Small intestine (tissue), 16 donors: ENCODE measurements around the gene ZNF141. TPM values are rescaled to one million over a fixed set of nuclear protein-coding genes. Genes with fewer than 3 reads are reported as not detected.
"Not testable (repeated sequence)": the region's sequence is repeated elsewhere in the genome, so short reads cannot be mapped to it uniquely, and the experiment has no call there.

ENCODE experiments used
- DNase-seq, 2 donors: peaks; one replicate each; pipeline versions ENCODE4 v3.0.0 to v3.0.0-alpha.2; 2013
- FAIRE-seq: peaks from 2 replicates; lab custom pipeline; 2012; peaks lifted over from hg19 to GRCh38; lab: Jason Lieb, UNC
- H3K27ac ChIP-seq, 3 donors: one replicate each; pipeline ENCODE4 v1.5.1; 2013; ENCODE audit warnings: low read length in 2 of 3, mild to moderate bottlenecking in 2 of 3, control low read depth in 1 of 3, inconsistent platforms in 1 of 3, low read depth in 1 of 3, moderate library complexity in 1 of 3
- H3K27me3 ChIP-seq, 3 donors: one replicate each; pipeline ENCODE4 v1.6.1; 2013; ENCODE audit warnings: low read length in 3 of 3, inconsistent platforms in 1 of 3; ENCODE audit not compliant: control insufficient read depth in 3 of 3, insufficient read depth in 3 of 3
- H3K36me3 ChIP-seq, 3 donors: one replicate each; pipeline ENCODE4 v1.6.1; 2013; ENCODE audit warnings: low read length in 3 of 3, inconsistent platforms in 1 of 3, low read depth in 1 of 3, mild to moderate bottlenecking in 1 of 3, moderate library complexity in 1 of 3; ENCODE audit not compliant: control insufficient read depth in 3 of 3, insufficient read depth in 2 of 3
- H3K4me1 ChIP-seq, 3 donors: one replicate each; pipeline ENCODE4 v1.6.1; 2013; ENCODE audit warnings: low read length in 2 of 3, inconsistent platforms in 1 of 3, low read depth in 1 of 3, mild to moderate bottlenecking in 1 of 3, moderate library complexity in 1 of 3; ENCODE audit not compliant: control insufficient read depth in 3 of 3, insufficient read depth in 2 of 3
- H3K4me3 ChIP-seq, 3 donors: one replicate each; pipeline ENCODE4 v1.5.1; 2013; ENCODE audit warnings: low read length in 3 of 3, control low read depth in 1 of 3, inconsistent platforms in 1 of 3, low read depth in 1 of 3, mild to moderate bottlenecking in 1 of 3, moderate library complexity in 1 of 3
- H3K9me3 ChIP-seq, 2 donors: one replicate each; pipeline ENCODE4 v1.6.1; 2013; ENCODE audit warnings: low read depth in 1 of 2, low read length in 1 of 2; ENCODE audit not compliant: control insufficient read depth in 2 of 2, insufficient read depth in 1 of 2
- WGBS, 3 donors: extraction: QIAGEN DNeasy Blood & Tissue Kit; methylation state at CpG; one replicate each; pipeline ENCODE4 v1.1.7; 2013; 5-methylcytosine and 5-hydroxymethylcytosine counted together
- long read RNA-seq, 10 donors: transcript quantifications; one replicate each; lab custom pipeline, GENCODE V29; 2026
- polyA plus RNA-seq, 4 donors: library from polyadenylated mRNA; stranded (reverse) in 3 of 4; unstranded in 1 of 4; fragments of 200-250 nt in 3 of 4; fragments of 120-200 nt in 1 of 4; gene quantifications; one replicate each; pipeline versions ENCODE4 v1.2.1 to v1.2.3, GENCODE V29; 2013
- donor health status: healthy with polysubstance abuse.
- donor health status: control.
- donor health status: control.
- donor health status: Bipolar disorder and iron deficiency.
- donor health status: healthy.

Gene ZNF141
- 10 to 100 TPM in 1 of 4 donors, 1 to 10 TPM in 3; 1.9 to 26.7 (median 3.6) TPM for polyA plus RNA-seq
- long read RNA-seq, donor 1 = 0 reads
- long read RNA-seq, donor 2, partial matches to known transcripts = 0 of 2 reads
- long read RNA-seq, donor 2, other reads (novel, unspliced or antisense) = 0 of 2 reads
- long read RNA-seq, donor 3, transcript ZNF141-201 (4 exons, 2,970 nt) = major isoform, 7 of 13 reads
- long read RNA-seq, donor 3, partial matches to known transcripts = 6 of 13 reads
- long read RNA-seq, donor 3, other reads (novel, unspliced or antisense) = 0 of 13 reads
- long read RNA-seq, donor 4, partial matches to known transcripts = 0 of 1 reads
- long read RNA-seq, donor 4, other reads (novel, unspliced or antisense) = 0 of 1 reads
- long read RNA-seq, donor 5, partial matches to known transcripts = 0 of 1 reads
- long read RNA-seq, donor 5, other reads (novel, unspliced or antisense) = 0 of 1 reads
- long read RNA-seq, donor 6, partial matches to known transcripts = 0 of 4 reads
- long read RNA-seq, donor 6, other reads (novel, unspliced or antisense) = 0 of 4 reads
- long read RNA-seq, donor 7 = 0 reads
- long read RNA-seq, donor 8, partial matches to known transcripts = 0 of 1 reads
- long read RNA-seq, donor 8, other reads (novel, unspliced or antisense) = 0 of 1 reads
- long read RNA-seq, donor 9, partial matches to known transcripts = 0 of 2 reads
- long read RNA-seq, donor 9, other reads (novel, unspliced or antisense) = 0 of 2 reads
- long read RNA-seq, donor 10, partial matches to known transcripts = 0 of 4 reads
- long read RNA-seq, donor 10, other reads (novel, unspliced or antisense) = 0 of 4 reads

GRCh38 chr4:337143-337931, at the start of gene ZNF141:
TSS of gene ZNF141 (plus strand) at chr4:337814. CDS start at chr4:337984, 170 bp downstream.
- Histone ChIP-seq H3K27me3 (no peaks in the 10 kb centered on the region), H3K36me3 (peaks cover 0 to 6% (median 3%) of the 10 kb centered on the region in 3 donors), H3K9me3 (peaks cover 0 to 28% of the 10 kb centered on the region in 2 donors), H3K4me1 (peaks cover 0 to 7% (median 2%) of the 10 kb centered on the region in 3 donors), H3K4me3 (peak within 1 kb of the TSS; percentile 71 to 90 (median 87)), H3K27ac (peak within 1 kb of the TSS; percentile 84 to 97 (median 93))
- 0 to 1% (median 0%) methylated on average over 56 to 59 of the region's 59 CpGs for WGBS, 3 donors
- peak; percentile 98 to 99 for DNase-seq
- no peak for FAIRE-seq

- DNase-seq = no peak
- Histone ChIP-seq H3K4me3 (no peak overlapping the region), H3K9me3 (peaks cover 0 to 27% of the 10 kb centered on the region in 2 donors), H3K27me3 (no peaks in the 10 kb centered on the region), H3K27ac (no peak overlapping the region), H3K36me3 (no peaks in the 10 kb centered on the region), H3K4me1 (no peaks in the 10 kb centered on the region)
- no peak for FAIRE-seq
- 73 to 92% (median 82%) methylated on average over 2 of the region's 2 CpGs for WGBS, 3 donors
These were observed 48.7 kb upstream of the ZNF141 start for GRCh38 chr4:288891-289290.

- Histone ChIP-seq H3K36me3 (no peaks in the 10 kb centered on the region), H3K9me3 (peaks cover 0 to 31% of the 10 kb centered on the region in 2 donors), H3K4me1 (no peaks in the 10 kb centered on the region), H3K27me3 (no peaks in the 10 kb centered on the region), H3K27ac (no peak overlapping the region), H3K4me3 (no peak overlapping the region)
- WGBS, 3 donors = 93 to 97% (median 96%) methylated on average over 3 of the region's 3 CpGs
- no peak for FAIRE-seq
- DNase-seq = no peak
These were observed 42.9 kb upstream of the ZNF141 start for GRCh38 chr4:294732-295131.

GRCh38 chr4:302381-302780, 35.2 kb upstream of the ZNF141 start:
- Histone ChIP-seq H3K9me3 (peaks cover 0 to 24% of the 10 kb centered on the region in 2 donors), H3K27ac (no peak overlapping the region), H3K4me1 (no peaks in the 10 kb centered on the region), H3K36me3 (no peaks in the 10 kb centered on the region), H3K27me3 (peaks cover 0 to 19% (median 3%) of the 10 kb centered on the region in 3 donors), H3K4me3 (no peak overlapping the region)
- FAIRE-seq (no peak), DNase-seq (no peak)
- WGBS, 3 donors = 91 to 98% (median 95%) methylated on average over 4 of the region's 4 CpGs

GRCh38 chr4:304516-304915, 33.1 kb upstream of the ZNF141 start:
- not testable (repeated sequence) for DNase-seq, H3K4me1 ChIP-seq, H3K36me3 ChIP-seq, FAIRE-seq, H3K27ac ChIP-seq
- peak overlapping the region in 1 of 3 donors; percentile 55 for H3K4me3 ChIP-seq
- 20 to 43% (median 38%) methylated on average over 19 to 20 of the region's 20 CpGs for WGBS, 3 donors
- peaks cover 0 to 19% (median 3%) of the 10 kb centered on the region in 3 donors for H3K27me3 ChIP-seq
- H3K9me3 ChIP-seq = peaks cover 0 to 16% of the 10 kb centered on the region in 2 donors

- WGBS, 3 donors = 11 to 33% (median 26%) methylated on average over 46 to 53 of the region's 53 CpGs
- Histone ChIP-seq H3K9me3 (peaks cover 0 to 11% of the 10 kb centered on the region in 2 donors), H3K27ac (no peak within 1 kb of the TSS), H3K27me3 (peaks cover 0 to 19% (median 3%) of the 10 kb centered on the region in 3 donors), H3K36me3 (no peaks in the 10 kb centered on the region), H3K4me3 (peak within 1 kb of the TSS in 1 of 3 donors; percentile 55), H3K4me1 (no peaks in the 10 kb centered on the region)
- DNase-seq = peak in 1 of 2 donors; percentile 85
- no peak for FAIRE-seq
These were observed 32.5 kb upstream of the ZNF141 start, which contains the start of gene ZNF732 for GRCh38 chr4:304969-305680. TSS of gene ZNF732 (minus strand) at chr4:305474. CDS start at chr4:305310, 164 bp downstream.

- no peak overlapping the region for H3K4me3 ChIP-seq
- 63 to 79% (median 69%) methylated on average over 3 of the region's 3 CpGs for WGBS, 3 donors
- H3K36me3 ChIP-seq = no peaks in the 10 kb centered on the region
- H3K4me1 ChIP-seq = no peaks in the 10 kb centered on the region
- FAIRE-seq (no peak), DNase-seq (no peak)
- peaks cover 0 to 16% of the 10 kb centered on the region in 2 donors for H3K9me3 ChIP-seq
- no peak overlapping the region for H3K27ac ChIP-seq
- H3K27me3 ChIP-seq = peaks cover 0 to 19% (median 3%) of the 10 kb centered on the region in 3 donors
These were observed 31.1 kb upstream of the ZNF141 start for GRCh38 chr4:306551-306961.
